NCI-H226 (cell line): ENCODE data around the gene GRIP1.

Experiments
- DNase-seq: peaks from one replicate; pipeline ENCODE4 v3.0.0-alpha.2; 2015

The GRIP1 gene, protein sequence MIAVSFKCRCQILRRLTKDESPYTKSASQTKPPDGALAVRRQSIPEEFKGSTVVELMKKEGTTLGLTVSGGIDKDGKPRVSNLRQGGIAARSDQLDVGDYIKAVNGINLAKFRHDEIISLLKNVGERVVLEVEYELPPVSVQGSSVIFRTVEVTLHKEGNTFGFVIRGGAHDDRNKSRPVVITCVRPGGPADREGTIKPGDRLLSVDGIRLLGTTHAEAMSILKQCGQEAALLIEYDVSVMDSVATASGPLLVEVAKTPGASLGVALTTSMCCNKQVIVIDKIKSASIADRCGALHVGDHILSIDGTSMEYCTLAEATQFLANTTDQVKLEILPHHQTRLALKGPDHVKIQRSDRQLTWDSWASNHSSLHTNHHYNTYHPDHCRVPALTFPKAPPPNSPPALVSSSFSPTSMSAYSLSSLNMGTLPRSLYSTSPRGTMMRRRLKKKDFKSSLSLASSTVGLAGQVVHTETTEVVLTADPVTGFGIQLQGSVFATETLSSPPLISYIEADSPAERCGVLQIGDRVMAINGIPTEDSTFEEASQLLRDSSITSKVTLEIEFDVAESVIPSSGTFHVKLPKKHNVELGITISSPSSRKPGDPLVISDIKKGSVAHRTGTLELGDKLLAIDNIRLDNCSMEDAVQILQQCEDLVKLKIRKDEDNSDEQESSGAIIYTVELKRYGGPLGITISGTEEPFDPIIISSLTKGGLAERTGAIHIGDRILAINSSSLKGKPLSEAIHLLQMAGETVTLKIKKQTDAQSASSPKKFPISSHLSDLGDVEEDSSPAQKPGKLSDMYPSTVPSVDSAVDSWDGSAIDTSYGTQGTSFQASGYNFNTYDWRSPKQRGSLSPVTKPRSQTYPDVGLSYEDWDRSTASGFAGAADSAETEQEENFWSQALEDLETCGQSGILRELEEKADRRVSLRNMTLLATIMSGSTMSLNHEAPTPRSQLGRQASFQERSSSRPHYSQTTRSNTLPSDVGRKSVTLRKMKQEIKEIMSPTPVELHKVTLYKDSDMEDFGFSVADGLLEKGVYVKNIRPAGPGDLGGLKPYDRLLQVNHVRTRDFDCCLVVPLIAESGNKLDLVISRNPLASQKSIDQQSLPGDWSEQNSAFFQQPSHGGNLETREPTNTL

DNA sequence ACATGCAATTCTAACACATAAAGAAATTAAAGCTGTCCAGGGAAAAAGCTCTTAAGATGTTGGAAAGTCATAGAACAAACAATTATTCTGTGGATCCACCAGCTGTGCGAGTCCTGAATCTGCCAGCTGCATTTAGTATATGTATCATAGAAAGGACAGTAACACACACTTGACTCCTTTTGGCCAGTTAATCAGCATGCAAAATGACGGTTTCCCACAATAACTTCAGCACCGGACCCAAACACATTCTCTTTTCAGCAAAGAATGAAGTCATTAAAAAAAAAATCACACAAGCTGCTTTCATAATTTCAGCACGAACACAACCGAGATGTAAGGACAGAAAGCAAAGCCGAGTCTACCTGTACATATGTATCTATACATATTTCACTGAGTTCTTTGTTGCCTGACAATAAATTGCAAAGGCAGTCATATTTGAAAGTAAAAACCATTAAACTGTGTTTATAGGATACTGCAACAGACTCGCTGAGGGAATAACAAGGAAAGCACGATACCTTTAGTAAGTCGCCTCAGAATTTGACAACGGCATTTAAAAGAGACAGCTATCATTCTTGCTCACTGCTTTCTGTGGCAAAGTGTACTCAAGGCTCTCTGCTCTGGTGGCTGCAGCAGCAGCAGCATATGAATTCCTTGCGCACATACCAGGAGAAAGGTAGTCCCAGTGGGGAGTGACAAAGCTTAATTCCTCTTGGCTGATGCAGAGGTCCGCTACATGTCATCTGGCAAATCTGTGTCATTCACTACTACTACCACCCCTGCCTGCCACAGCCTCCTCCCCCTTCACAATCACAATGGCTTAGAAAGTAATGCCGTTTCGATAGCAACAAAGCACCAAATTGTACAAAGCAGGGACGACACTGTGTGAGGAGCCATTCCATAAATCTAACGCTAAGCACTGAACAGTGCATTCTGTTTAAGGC, at the start of gene GRIP1:
TSS of gene GRIP1 (minus strand) at position 739 of the 938 bp plus-strand sequence. CDS start at position 567, 172 bp downstream.
- no peak for DNase-seq

GRCh38 chr12:66726556-66726955, 47.7 kb upstream of the GRIP1 start:
- DNase-seq = no peak

- no peak for DNase-seq
These were observed 46.2 kb upstream of the GRIP1 start for GRCh38 chr12:66725031-66725430.

DNA sequence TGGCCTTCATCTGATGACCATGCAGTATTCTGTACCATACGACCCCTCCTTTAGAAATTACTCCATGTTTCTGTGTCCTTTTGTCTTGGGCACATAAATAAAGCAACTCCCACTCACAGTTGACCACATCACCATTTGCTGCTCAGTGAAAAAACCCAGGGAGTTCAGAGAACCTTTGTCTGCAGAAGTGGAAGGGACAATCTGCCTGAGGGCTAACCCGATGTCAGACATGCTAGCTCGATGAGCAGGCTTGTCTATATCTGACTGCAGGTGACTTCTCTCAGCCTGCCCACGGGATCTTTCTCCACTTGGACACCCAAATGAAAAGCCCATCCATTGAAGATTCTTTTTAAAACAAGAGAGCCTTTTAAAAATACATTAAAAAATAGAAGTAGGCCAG, 45.7 kb upstream of the GRIP1 start:
- DNase-seq = no peak

DNA sequence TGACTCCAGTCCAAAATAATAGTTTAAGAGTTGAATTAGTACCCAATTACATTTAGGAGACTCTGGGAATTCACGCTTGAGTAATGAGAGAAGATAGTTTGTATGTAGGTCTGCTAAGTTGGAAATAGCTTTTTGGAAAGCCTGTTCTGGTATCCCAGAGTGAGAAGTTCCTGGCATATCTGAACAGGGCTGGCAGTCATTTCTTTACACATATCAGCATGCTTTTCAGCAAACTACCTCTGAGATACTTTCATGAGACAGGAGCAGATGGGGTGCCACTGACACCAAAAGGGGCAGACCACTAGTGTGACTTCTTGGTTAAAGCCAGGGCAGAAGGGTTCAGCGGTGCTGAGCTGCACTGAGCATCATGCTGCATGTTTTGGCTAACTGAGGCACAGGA, 45.1 kb upstream of the GRIP1 start:
- DNase-seq = no peak

DNA sequence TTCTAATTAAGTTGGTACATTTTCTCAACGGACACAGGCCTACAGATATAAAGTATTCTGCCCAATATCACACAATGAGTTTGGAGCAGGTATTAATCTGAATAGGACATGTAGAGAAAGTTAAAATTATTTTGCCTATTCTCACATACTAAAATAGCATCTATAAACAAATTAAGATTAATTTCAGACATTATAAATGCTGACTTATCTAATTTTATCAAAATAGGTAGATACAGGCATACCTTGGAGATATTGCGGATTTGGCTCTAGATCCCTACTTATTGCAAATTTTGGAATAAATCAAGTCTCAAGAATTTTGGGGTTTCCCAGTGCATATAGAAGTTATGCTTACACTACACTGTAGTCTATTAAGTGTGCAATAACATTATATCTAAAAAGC, 41.0 kb upstream of the GRIP1 start:
- no peak for DNase-seq

DNA sequence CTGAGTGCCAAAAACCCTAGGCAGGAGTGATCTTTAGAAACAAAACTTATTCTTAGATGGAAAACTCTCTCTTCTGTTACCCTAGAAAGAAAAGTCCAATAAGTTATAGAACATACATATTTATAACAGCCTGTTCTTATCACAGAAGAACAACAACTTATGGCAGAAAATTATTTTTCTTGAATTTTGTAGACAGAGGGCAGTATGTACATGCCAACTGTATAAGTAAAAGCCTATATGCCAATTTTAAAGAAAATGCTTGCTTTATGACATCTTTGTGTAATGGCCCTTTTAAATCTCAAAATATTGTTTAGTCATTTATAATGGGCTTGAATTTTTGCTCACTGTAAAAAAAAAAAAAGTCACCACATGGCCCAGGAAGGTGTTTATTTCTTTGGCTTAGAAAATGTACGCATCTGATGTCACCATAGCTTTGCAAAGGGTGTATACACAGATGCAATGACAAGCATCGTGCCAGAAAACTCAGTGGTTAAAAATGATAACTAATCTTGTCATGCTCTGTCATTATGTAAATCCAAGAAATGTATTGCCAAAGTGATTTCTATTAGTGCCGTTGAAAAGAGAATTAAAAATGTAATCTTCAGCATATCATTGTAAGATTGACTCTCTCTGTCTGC, 38.3 kb upstream of the GRIP1 start:
- DNase-seq = no peak

- DNase-seq = no peak
These were observed 37.6 kb upstream of the GRIP1 start for GRCh38 chr12:66716522-66716921.

- DNase-seq = no peak
These were observed 35.8 kb upstream of the GRIP1 start for GRCh38 chr12:66714709-66715108.

- DNase-seq = no peak
These were observed 35.1 kb upstream of the GRIP1 start for GRCh38 chr12:66713984-66714383.

GRCh38 chr12:66709893-66710292, 31.0 kb upstream of the GRIP1 start:
- DNase-seq = no peak

DNA sequence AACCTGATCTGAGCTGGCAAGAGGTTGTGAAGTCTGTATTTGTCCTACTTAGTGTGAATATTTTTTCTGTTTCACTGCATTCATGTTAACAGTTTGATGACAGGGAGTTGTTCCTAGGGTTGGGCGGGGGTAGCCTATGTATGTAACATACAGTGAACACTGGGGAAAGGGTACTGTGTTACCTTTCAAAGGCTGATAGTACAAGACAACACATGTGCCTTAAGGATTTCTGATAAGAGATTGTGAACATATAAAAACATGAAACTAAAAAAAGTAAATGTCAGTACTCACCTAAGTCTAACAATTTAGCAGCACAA, 30.5 kb upstream of the GRIP1 start:
- no peak for DNase-seq

DNA sequence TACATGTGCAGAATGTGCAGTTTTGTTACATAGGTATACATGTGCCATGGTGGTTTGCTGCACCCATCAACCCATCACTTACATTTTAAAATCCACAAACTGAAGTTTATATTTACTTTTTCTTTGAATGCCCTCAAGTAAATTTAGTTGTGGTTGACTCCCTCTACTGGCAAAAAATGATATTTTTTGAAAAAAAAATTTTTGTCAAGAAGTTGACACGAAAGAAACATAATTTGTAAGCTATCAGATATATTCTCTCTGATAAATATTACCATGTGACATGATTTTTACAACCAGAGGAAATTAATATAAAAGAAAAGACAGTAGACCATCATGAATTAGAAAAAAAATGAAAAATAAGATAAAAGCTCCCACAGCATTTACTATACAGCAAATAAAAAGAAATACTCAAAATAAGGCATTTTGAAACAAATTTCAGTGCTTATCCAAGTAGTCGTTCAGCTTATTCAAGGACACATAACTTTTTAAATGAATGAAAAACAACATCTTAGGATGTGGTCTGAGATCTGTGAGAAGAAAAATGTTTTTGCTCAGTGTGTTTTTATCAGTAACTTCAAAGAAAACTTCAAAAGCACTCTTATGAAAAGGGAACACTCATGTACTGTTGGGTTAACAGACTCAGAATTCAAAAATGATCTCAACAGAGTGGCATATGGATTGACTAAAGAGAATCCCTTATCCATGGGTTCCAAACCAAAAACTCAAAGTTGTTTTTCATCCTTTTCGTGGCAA, 30.0 kb upstream of the GRIP1 start:
- no peak for DNase-seq

GRCh38 chr12:66707002-66707697, 28.3 kb upstream of the GRIP1 start:
- DNase-seq = no peak

DNA sequence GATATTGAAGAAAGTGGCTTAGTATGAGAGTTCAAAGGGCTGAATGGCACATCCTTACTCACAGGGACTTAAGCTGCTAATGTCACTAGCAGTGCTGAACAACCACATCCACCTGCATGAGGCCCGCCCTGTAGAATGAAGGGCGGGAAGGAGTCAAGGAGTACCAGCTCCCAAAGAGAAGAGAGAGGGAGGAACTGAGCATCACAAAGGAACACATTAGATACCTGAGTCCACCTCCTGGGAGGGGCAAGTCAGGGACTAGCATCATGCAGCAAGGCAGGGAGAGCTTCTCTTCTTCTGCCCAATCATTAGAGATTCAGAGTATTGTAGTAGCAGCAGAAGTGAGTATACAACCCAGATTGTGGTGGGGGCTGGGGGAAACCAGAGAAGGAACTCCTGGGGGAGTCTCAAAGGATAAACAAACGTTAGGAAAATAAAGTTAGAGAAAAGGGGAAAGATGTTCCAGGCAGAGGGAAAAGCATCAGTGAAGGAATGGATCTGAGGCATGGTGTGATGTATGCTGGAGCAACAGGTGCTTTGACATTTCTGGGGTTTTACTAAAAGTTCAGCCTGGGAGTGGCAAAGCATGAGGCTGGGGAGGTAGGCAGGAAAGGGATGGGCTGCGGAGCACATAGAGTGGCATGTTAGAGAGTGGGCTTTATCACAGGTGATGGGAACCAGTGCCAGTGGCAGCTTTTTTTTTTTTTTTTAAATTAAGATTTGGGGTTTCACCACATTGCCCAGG, 21.0 kb upstream of the GRIP1 start:
- DNase-seq = no peak

- DNase-seq = no peak
These were observed 19.7 kb upstream of the GRIP1 start for GRCh38 chr12:66698558-66698957.

DNA sequence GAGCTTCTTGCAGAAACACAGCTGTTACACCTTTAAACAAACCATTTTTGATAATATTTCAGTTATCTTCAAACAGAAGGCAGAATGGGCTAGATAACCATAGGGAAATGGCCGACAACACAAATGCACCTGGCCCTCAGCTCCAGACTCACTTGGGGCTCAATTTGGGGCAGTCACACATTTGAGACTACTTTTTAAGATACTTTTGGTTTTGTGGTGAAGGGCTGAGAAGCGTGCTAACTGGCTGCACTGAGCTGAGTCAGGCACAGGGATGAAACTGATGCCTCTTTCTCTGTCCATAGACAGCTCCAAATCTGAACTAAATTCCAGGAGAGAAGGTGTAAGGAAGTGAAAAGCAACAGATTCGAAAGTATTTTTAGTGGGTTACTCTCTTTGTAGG, 18.5 kb upstream of the GRIP1 start:
- no peak for DNase-seq

DNA sequence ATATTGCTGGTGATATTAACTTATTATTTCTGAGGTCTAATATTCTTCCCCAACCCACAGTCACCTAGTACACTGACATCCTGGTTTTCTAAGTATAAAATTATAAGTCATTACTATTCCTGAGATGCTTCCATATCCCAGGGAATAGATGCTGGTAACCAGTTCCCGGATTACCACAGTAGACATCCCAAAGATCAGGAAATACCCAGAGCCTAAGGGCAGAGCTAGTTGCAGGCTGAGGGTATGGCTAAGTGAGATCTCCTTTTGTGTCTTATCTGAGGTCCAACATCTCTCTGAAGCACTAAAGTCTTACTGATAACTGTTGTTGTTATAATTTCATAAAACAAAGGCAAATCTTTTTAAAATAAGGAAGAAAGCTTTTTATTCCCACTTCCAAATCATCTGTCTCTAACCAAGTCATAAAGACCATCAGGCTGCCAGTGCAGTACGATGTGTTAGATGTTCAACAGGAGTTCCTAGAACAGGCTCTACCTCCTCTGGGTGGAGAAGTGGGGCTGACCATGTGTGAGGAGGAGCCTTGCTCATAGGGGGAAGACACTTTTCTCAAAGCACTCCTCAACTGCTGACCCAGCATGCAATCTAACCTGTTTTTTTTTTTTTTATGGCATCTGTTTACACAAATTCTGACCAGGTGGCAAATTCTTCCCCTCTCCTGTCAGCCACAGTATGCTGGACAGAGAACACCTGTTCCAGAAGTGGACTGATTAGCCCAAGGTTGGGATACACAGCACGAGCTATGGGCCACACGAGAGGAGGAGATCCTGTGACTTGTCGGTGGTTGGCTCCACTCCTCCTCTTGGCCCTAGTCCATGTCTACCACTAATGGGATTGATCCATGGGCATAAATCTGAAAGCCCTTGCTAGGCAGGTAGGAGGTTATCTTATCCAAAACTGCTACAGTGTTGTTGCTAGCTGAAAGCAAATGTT, 16.1 kb upstream of the GRIP1 start:
- no peak for DNase-seq
